ENCODE measurements around the gene MRPL10. TPM values are rescaled to one million over a fixed set of nuclear protein-coding genes. Genes with fewer than 3 reads are reported as not detected.

MRPL10 gene
- polyA plus RNA-seq, 1 donor: 48.4 TPM

DNA sequence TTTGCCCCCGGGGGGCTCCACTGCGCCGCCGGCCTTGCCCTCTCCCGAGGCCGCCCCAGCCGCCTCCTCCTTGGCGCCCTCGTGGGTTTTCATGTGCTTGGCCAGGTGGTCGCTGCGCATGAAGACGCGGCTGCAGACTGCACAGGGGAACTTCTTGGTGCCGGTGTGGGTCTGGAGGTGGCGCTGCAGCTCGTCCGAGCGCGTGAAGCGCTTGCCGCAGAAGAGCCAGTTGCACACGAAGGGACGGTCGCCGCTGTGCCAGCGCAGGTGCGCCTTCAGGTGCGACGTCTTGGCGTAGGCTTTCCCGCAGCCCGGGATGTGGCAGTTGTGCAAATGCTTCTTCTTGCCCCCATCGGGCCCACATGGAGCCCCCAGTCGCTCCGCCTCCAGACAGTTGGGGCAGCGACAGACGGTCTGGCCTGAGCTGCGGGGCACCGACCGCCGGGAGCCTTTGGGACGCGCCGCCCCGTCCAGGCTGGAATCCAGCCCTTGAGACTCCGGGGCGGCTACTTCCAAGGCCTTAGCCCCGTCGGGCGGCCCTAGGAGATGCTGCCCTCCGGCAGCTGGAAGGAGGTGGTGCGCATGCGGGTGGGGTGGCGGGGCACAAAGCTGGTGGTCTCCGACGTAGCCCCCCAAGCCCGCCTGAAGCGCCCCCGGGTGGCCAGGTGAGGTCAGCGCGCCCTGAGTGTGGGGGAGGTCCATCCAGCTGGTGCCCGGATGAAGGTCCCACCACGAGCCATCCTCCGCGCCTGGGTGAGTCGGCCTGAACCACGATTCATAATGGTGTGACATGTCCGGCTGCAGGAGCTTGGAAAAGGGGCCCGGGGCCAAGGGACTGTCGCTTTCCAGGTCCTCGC, 16.2 kb upstream of the MRPL10 start:
- H3K9me3 ChIP-seq (ENCODE audit: control insufficient read depth, low read depth, low read length): peaks cover 3% of the 10 kb centered on the region
- no peaks in the 10 kb centered on the region for H3K36me3 ChIP-seq (ENCODE audit: control insufficient read depth, insufficient read depth, low read length)
- WGBS (ENCODE audit: insufficient coverage, low lambda C conversion rate): no CpG with 5 or more reads among the region's 71 CpGs
- no peak for DNase-seq
- H3K27ac ChIP-seq (ENCODE audit: low read length): no peak overlapping the region
- H3K27me3 ChIP-seq (ENCODE audit: control insufficient read depth, insufficient read depth, low read length): peaks cover 61% of the 10 kb centered on the region
- no peak overlapping the region for H3K4me3 ChIP-seq (ENCODE audit: low read length)
- peaks cover 35% of the 10 kb centered on the region for H3K4me1 ChIP-seq (ENCODE audit: control insufficient read depth, insufficient read depth, low read length)

DNA sequence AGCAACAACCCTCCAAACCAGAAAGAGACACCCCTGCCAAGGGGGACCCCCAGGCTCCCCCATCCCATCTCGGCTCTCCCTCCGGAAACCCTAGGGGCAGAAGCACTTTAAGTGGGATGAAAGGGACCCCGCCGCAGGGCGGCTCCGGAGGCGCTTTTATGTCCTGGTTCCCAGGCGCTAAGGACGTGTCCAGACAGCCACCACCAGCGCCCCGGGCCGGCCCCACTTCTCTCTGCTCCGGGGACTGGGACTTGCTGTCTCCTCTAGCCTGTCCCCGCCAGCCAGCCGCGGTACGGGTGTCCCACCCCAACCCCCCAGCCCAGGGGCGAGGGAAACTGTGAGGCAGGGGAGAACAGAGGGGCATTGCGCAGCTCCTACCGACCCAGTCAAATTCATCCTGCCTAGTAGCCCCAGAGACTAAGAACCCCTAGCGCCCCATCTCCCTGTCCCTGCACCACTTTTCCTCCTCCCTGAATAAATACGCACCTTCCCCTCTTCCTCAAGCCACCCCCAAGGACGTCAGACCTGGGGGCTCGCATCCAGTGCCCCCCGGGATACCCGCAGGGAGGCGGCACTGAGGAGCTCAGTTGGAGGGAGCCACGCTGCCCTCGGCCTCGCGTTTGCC, 15.5 kb upstream of the MRPL10 start:
- Histone ChIP-seq H3K4me1 (ENCODE audit: control insufficient read depth, insufficient read depth, low read length) (peaks cover 36% of the 10 kb centered on the region), H3K27ac (ENCODE audit: low read length) (no peak overlapping the region), H3K4me3 (ENCODE audit: low read length) (no peak overlapping the region), H3K9me3 (ENCODE audit: control insufficient read depth, low read depth, low read length) (peaks cover 3% of the 10 kb centered on the region), H3K27me3 (ENCODE audit: control insufficient read depth, insufficient read depth, low read length) (peaks cover 54% of the 10 kb centered on the region), H3K36me3 (ENCODE audit: control insufficient read depth, insufficient read depth, low read length) (no peaks in the 10 kb centered on the region)
- no CpG with 5 or more reads among the region's 31 CpGs for WGBS (ENCODE audit: insufficient coverage, low lambda C conversion rate)
- DNase-seq: no peak

DNA sequence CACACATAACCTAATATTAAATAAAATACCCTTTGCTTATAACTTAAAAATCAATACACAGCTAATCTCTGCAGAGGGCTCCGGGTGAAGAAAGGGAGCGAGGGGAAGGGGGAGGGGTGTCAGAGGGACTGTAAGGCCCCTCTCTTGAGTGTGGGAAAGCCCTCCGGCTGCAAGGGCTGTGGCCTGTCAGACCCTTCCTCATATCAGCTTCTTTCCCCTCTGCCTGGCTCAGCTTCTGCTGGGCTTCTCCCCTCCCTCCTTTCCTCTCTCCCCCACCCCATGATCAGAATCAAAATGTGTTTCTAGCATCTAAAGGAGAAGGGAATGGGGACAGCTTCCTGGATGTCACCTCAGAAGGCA, 14.4 kb upstream of the MRPL10 start:
- Histone ChIP-seq H3K27ac (ENCODE audit: low read length) (no peak overlapping the region), H3K4me1 (ENCODE audit: control insufficient read depth, insufficient read depth, low read length) (peaks cover 38% of the 10 kb centered on the region), H3K27me3 (ENCODE audit: control insufficient read depth, insufficient read depth, low read length) (peaks cover 45% of the 10 kb centered on the region), H3K36me3 (ENCODE audit: control insufficient read depth, insufficient read depth, low read length) (no peaks in the 10 kb centered on the region), H3K4me3 (ENCODE audit: low read length) (no peak overlapping the region), H3K9me3 (ENCODE audit: control insufficient read depth, low read depth, low read length) (peaks cover 3% of the 10 kb centered on the region)
- no peak for DNase-seq
- no CpG with 5 or more reads among the region's 3 CpGs for WGBS (ENCODE audit: insufficient coverage, low lambda C conversion rate)

DNA sequence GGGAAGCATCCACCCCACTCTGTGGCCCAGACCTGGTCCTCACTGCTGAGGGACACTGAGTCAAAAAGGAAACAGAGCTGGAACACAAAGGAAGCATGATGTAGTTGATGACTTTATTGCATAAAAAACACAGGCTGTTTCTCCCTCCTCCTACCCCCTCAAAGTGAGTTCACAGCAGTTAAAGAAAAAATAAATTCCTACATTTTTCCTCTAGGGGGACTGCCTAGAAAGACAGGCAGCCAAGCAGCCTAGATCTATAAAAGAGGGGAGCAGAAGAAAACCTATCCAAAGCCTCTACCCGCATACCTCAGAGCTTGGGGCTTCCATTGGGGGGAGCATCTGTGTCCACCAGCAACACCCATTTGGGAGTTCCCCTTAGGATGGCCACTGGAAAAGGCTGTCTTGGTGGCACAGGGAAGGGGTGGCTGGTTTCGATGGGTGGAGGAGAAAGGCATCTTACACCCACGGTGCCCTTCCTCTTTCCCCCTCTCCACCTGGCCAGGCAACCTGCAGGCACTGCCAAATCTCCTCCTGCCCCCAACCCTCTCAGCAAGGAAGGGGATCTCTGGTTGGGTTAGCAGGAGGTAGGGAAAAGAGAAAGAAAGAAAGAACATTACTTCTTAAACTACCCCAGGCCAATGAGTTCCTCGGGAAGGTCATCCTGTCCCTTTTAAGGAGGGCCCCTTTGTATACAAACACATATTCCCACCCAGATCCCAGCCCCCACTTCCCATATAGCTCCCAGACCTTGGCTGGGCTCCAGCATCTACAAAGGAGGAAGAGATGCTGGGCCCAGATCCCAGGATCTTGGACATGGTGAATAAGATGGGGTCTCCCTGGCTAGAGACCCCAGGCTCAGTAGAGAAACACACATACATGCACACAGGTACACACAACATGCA, 13.7 kb upstream of the MRPL10 start:
- Histone ChIP-seq H3K4me3 (ENCODE audit: low read length) (no peak overlapping the region), H3K4me1 (ENCODE audit: control insufficient read depth, insufficient read depth, low read length) (peaks cover 36% of the 10 kb centered on the region), H3K9me3 (ENCODE audit: control insufficient read depth, low read depth, low read length) (peaks cover 3% of the 10 kb centered on the region), H3K27ac (ENCODE audit: low read length) (no peak overlapping the region), H3K27me3 (ENCODE audit: control insufficient read depth, insufficient read depth, low read length) (peaks cover 38% of the 10 kb centered on the region), H3K36me3 (ENCODE audit: control insufficient read depth, insufficient read depth, low read length) (no peaks in the 10 kb centered on the region)
- no CpG with 5 or more reads among the region's 4 CpGs for WGBS (ENCODE audit: insufficient coverage, low lambda C conversion rate)
- DNase-seq: no peak

DNA sequence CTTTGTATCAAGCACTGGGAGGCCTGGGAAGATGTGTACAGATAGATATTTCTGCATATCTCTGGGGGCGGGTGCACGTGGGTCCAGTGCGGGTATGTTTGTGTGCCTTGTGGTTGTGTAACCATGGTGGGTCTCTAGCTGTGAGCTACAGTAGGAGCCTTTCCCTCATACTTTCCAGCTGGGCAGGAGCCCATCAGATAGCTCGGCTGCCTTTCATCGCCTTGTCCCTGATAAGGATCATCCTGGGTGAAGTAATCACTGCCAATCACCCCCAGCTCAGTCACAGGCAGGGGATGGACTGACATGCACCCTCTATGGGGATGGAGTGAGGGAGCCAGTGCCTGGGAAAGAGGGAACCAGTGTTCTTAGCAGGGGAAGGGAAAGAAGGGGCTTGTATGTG, 12.9 kb upstream of the MRPL10 start:
- no CpG with 5 or more reads among the region's 5 CpGs for WGBS (ENCODE audit: insufficient coverage, low lambda C conversion rate)
- Histone ChIP-seq H3K4me1 (ENCODE audit: control insufficient read depth, insufficient read depth, low read length) (peaks cover 44% of the 10 kb centered on the region), H3K27me3 (ENCODE audit: control insufficient read depth, insufficient read depth, low read length) (peaks cover 34% of the 10 kb centered on the region)

DNA sequence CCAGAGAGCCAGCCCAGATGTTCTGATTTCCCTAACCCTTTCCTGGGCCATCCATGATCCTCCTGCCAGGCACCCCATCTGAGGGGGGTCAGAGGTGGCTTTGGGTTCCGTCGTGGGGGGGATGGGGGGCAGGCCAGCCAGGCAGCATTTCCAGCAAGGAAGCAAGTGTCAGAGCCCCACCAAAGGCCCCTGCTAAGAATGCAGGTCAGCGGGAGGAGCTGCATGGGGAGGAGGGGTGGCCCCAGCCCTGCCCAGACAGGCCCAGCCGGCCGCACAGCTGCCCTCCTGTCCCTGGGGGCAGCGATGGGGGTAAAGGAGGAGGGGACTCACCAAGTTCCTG, 12.0 kb upstream of the MRPL10 start:
- H3K4me1 ChIP-seq (ENCODE audit: control insufficient read depth, insufficient read depth, low read length): peaks cover 53% of the 10 kb centered on the region
- DNase-seq: no peak
- H3K9me3 ChIP-seq (ENCODE audit: control insufficient read depth, low read depth, low read length): peaks cover 3% of the 10 kb centered on the region
- peaks cover 25% of the 10 kb centered on the region for H3K27me3 ChIP-seq (ENCODE audit: control insufficient read depth, insufficient read depth, low read length)
- no CpG with 5 or more reads among the region's 6 CpGs for WGBS (ENCODE audit: insufficient coverage, low lambda C conversion rate)
- no peak overlapping the region for H3K4me3 ChIP-seq (ENCODE audit: low read length)
- peaks cover 8% of the 10 kb centered on the region for H3K36me3 ChIP-seq (ENCODE audit: control insufficient read depth, insufficient read depth, low read length)
- peak overlapping the region; percentile 5 for H3K27ac ChIP-seq (ENCODE audit: low read length)

More for the DNA sequence above, 12.9 kb upstream of the MRPL10 start:
- no peak for DNase-seq
- Histone ChIP-seq H3K36me3 (ENCODE audit: control insufficient read depth, insufficient read depth, low read length) (no peaks in the 10 kb centered on the region), H3K9me3 (ENCODE audit: control insufficient read depth, low read depth, low read length) (peaks cover 3% of the 10 kb centered on the region), H3K27ac (ENCODE audit: low read length) (no peak overlapping the region), H3K4me3 (ENCODE audit: low read length) (no peak overlapping the region)

DNA sequence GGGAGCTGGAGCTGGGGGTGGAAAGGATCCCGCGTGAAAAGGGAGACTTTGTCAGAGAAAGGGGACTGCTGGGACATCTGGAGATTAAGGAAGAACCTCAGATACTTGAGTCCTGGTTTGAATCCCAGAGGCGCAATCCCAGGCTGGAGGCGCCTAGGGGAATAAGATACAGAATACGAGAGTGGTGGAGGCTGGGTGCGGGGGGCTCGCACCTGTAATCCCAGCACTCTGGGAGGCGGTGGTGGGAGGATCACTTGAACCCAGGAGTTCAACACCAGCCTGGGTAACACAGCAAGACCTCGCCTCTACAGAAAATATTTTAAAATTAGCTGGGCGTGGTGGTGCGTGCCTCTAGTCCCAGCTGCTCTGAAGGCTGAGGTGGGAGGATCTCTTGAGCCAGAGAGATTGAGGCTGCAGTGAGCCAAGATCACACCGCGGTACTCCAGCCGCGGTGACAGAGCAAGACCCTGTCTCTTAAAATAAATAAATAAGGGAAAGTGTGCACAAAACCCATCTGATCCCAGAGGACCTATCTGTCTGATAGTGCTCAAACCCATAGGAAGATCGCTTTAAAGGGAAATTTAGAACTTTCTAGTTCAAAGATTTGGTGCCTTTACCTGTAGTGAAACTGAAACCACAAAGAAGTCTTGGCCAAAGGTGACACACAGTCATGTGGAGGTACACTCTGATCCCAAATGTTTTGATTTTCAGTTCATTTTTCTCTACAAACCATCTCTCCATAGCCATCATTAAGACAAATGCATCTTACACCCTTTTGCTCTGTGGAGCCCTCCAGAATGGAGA, 10.3 kb upstream of the MRPL10 start:
- Histone ChIP-seq H3K27me3 (ENCODE audit: control insufficient read depth, insufficient read depth, low read length) (peaks cover 9% of the 10 kb centered on the region), H3K4me1 (ENCODE audit: control insufficient read depth, insufficient read depth, low read length) (peaks cover 65% of the 10 kb centered on the region), H3K36me3 (ENCODE audit: control insufficient read depth, insufficient read depth, low read length) (peaks cover 23% of the 10 kb centered on the region), H3K27ac (ENCODE audit: low read length) (peak overlapping the region; percentile 76), H3K9me3 (ENCODE audit: control insufficient read depth, low read depth, low read length) (no peaks in the 10 kb centered on the region), H3K4me3 (ENCODE audit: low read length) (no peak overlapping the region)
- WGBS (ENCODE audit: insufficient coverage, low lambda C conversion rate): no CpG with 5 or more reads among the region's 16 CpGs
- DNase-seq: peak in 1 of 2 donors; percentile 49

DNA sequence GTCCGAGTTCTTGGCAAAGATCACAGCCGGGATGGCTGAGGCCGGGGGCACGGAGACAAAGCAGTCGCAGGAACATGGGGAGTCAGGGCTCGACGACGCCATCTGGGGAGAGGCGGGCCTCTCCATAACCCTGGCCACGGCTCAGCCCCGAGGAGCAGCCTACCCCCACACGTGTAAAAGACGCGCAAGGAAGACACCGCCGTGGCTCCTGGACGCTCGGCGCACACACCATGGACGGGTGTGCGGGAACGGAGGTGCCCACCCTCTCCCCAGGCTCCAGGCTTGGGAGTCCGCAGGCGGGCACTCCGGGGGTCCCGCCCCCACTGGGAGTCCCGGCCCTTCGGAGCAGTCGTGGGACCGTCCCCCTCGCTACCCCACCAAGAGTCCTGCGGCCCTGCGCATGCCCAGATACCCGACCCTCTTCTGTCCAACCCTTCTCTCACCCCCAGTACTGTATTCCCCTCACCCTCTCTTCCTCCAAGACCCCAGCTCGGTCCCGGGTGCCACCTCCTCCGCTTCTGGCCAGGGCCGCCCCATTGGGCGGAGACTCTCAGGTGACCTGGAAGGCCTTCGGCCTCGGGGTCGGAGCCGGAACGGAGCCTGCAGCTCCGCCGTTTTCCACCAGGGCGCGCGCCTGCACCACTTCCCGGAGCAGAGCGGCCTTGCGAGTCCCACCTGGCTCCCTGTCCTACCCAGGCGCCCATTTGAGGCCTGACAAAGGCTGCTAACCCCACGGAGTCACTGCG, 9.6 kb upstream of the MRPL10 start, which contains the start of gene SCRN2:
SCRN2 (minus strand) TSS at position 532 of the 746 bp plus-strand sequence; CDS start at position 102, 430 bp downstream.
- H3K27ac ChIP-seq (ENCODE audit: low read length): peak within 1 kb of the TSS; percentile 76
- peak within 1 kb of the TSS; percentile 96 for H3K4me3 ChIP-seq (ENCODE audit: low read length)
- peaks cover 2% of the 10 kb centered on the region for H3K27me3 ChIP-seq (ENCODE audit: control insufficient read depth, insufficient read depth, low read length)
- H3K4me1 ChIP-seq (ENCODE audit: control insufficient read depth, insufficient read depth, low read length): peaks cover 65% of the 10 kb centered on the region
- H3K9me3 ChIP-seq (ENCODE audit: control insufficient read depth, low read depth, low read length): no peaks in the 10 kb centered on the region
- peak; percentile 87 to 94 for DNase-seq
- H3K36me3 ChIP-seq (ENCODE audit: control insufficient read depth, insufficient read depth, low read length): peaks cover 31% of the 10 kb centered on the region
- WGBS (ENCODE audit: insufficient coverage, low lambda C conversion rate): no CpG with 5 or more reads among the region's 55 CpGs

DNA sequence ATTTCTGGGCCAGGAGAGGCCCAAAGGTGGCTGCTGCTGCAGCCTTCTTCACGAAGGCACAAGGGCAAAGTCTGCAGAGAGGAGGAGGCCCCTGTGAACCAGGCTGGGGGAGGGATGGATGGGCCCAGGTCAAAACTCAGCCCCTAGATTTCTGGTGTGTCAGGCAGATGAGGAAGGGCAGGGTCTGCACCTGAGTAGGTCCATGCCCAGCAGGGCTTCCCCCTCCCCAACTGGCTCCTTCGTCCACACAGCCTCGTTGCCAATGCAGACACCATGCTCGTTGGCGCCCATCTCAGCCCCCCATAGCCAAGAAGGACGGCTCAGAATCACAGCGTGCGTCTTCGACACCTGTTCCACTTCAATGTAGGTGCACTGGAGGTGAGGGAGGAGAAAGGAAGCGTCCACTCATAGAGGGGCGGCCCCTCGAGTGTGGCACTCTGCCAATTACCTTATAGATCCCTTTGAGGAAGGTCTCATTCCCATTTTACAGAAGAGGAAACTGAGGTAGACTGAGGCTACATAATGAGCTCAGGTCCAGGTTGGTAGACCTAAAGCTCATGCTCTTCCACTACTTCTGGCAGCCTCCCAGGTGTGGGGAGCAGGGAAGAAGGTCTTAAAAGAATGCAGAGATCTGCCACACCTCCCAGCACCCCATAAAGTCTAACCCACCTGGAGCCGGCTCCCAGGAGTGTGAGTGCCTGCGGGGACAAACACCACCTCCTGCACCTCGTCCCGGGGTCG, 8.8 kb upstream of the MRPL10 start:
- no peaks in the 10 kb centered on the region for H3K9me3 ChIP-seq (ENCODE audit: control insufficient read depth, low read depth, low read length)
- peak; percentile 38 to 71 for DNase-seq
- peaks cover 65% of the 10 kb centered on the region for H3K4me1 ChIP-seq (ENCODE audit: control insufficient read depth, insufficient read depth, low read length)
- H3K36me3 ChIP-seq (ENCODE audit: control insufficient read depth, insufficient read depth, low read length): peaks cover 38% of the 10 kb centered on the region
- H3K4me3 ChIP-seq (ENCODE audit: low read length): peak overlapping the region; percentile 96
- H3K27me3 ChIP-seq (ENCODE audit: control insufficient read depth, insufficient read depth, low read length): peaks cover 2% of the 10 kb centered on the region
- WGBS (ENCODE audit: insufficient coverage, low lambda C conversion rate): no CpG with 5 or more reads among the region's 17 CpGs
- H3K27ac ChIP-seq (ENCODE audit: low read length): peak overlapping the region; percentile 76

Data from large intestine (tissue), 3 donors.